Left hindlimb (tissue), 1 donor: ENCODE measurements around the gene NT5DC2.

ENCODE experiments used
- DNase-seq: peaks from one replicate; pipeline ENCODE4 v3.0.0-alpha.2; 2018

NT5DC2 gene

GRCh38 chr3:52484680-52485461, 48.8 kb downstream of the NT5DC2 start:
- no peak for DNase-seq

- no peak for DNase-seq
Measured at GRCh38 chr3:52483577-52484381, 49.9 kb downstream of the NT5DC2 start.

- DNase-seq: no peak
Measured at GRCh38 chr3:52483081-52483480, 50.6 kb downstream of the NT5DC2 start.

- DNase-seq: no peak
Measured at GRCh38 chr3:52481819-52482521, 51.7 kb downstream of the NT5DC2 start.

GRCh38 chr3:52480768-52481715, 52.6 kb downstream of the NT5DC2 start:
- no peak for DNase-seq

GRCh38 chr3:52479877-52480575, 53.6 kb downstream of the NT5DC2 start:
- DNase-seq: no peak

GRCh38 chr3:52479037-52479876, 54.4 kb downstream of the NT5DC2 start:
- DNase-seq: no peak

- no peak for DNase-seq
Measured at GRCh38 chr3:52477796-52478095, 55.9 kb downstream of the NT5DC2 start.

- no peak for DNase-seq
Measured at GRCh38 chr3:52477076-52477795, 56.4 kb downstream of the NT5DC2 start.
